ENCODE data around the gene UBE3A.

The UBE3A gene

GRCh38 chr15:25331860-25332259 is 107.0 kb downstream of the UBE3A start (continued):
- TF ChIP-seq BACH2 (CRISPR knock-in tag; IDR thresholded peaks at IDR 0.05; ENCODE audit: borderline replicate concordance) (no peak), TCF4 (CRISPR knock-in tag; IDR thresholded peaks at IDR 0.05; ENCODE audit: borderline replicate concordance) (no peak), ZNF8 (CRISPR knock-in tag; IDR thresholded peaks at IDR 0.05) (no peak)
- TF ChIP-seq, protein P1, sequence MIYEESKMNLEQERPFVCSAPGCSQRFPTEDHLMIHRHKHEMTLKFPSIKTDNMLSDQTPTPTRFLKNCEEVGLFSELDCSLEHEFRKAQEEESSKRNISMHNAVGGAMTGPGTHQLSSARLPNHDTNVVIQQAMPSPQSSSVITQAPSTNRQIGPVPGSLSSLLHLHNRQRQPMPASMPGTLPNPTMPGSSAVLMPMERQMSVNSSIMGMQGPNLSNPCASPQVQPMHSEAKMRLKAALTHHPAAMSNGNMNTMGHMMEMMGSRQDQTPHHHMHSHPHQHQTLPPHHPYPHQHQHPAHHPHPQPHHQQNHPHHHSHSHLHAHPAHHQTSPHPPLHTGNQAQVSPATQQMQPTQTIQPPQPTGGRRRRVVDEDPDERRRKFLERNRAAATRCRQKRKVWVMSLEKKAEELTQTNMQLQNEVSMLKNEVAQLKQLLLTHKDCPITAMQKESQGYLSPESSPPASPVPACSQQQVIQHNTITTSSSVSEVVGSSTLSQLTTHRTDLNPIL (CRISPR knock-in tag; IDR thresholded peaks at IDR 0.05; ENCODE audit: low read depth), result no peak

DNA sequence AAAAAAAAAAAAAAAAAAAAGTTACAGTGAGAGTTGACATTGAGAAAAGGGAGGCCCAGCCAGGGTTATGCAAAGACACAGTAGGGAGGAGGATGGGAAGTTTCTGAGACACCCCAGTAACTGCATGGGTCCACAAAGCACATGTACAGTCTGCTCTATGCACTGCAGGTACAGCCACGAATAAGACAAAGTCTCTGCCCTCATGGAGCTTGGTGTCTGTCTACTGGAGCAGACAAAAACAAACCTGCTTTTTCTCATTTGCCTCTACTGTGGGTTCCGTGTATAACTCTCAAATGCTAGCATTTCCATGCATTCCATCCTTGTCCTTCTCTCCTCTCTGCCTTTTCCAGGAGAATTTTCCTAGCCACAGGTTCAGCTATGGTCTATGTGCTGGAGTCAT is 107.4 kb downstream of the UBE3A start:
- ATAC-seq, result no peak
- TF ChIP-seq ZFP30 (CRISPR knock-in tag; IDR thresholded peaks at IDR 0.05) (no peak), ZC3H10 (CRISPR knock-in tag; IDR thresholded peaks at IDR 0.05) (no peak), ESRRG (CRISPR knock-in tag; IDR thresholded peaks at IDR 0.05) (no peak), ZNF70 (CRISPR knock-in tag; IDR thresholded peaks at IDR 0.05) (no peak), ZNF565 (CRISPR knock-in tag; conservative IDR thresholded peaks at IDR 0.05; ENCODE audit: low read depth) (no peak), ZNF8 (CRISPR knock-in tag; IDR thresholded peaks at IDR 0.05) (no peak), TSHZ2 (CRISPR knock-in tag; IDR thresholded peaks at IDR 0.05) (no peak), PPARA (CRISPR knock-in tag; IDR thresholded peaks at IDR 0.05; ENCODE audit: borderline replicate concordance) (no peak), ISL1 (CRISPR knock-in tag; IDR thresholded peaks at IDR 0.05) (no peak), TOX (CRISPR knock-in tag; IDR thresholded peaks at IDR 0.05; ENCODE audit: borderline replicate concordance) (no peak), TCF4 (CRISPR knock-in tag; IDR thresholded peaks at IDR 0.05; ENCODE audit: borderline replicate concordance) (no peak), BACH2 (CRISPR knock-in tag; IDR thresholded peaks at IDR 0.05; ENCODE audit: borderline replicate concordance) (no peak)
- TF ChIP-seq, protein P1 (CRISPR knock-in tag; IDR thresholded peaks at IDR 0.05; ENCODE audit: low read depth), result no peak

DNA sequence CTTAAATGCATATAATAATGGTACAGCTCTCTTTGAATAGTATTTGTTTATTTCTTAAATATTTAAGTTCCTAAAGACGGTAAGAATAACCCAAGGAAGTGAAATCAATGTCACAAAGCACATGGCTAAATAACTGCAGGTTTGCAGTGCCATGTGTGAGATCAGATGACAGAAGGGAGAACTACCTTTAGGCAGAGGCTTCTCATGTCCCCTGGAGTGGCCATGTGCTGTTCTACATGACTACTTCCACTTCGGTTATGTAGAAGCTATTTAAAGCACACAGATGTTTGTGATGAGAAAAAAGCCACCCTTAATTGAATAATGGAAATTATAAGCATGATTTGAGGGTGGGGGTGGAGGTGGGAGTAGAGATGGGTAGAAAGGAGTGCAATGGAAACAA is 109.1 kb downstream of the UBE3A start:
- ATAC-seq, result no peak
- TF ChIP-seq ZNF8 (CRISPR knock-in tag; IDR thresholded peaks at IDR 0.05) (no peak), OSR1 (CRISPR knock-in tag; IDR thresholded peaks at IDR 0.05) (no peak), SNAI2 (CRISPR knock-in tag; IDR thresholded peaks at IDR 0.05) (no peak), GLIS3 (CRISPR knock-in tag; IDR thresholded peaks at IDR 0.05) (no peak)

GRCh38 chr15:25327686-25328085 is 111.1 kb downstream of the UBE3A start:
- TF ChIP-seq TOX (CRISPR knock-in tag; IDR thresholded peaks at IDR 0.05; ENCODE audit: borderline replicate concordance), result no peak
- TF ChIP-seq ESRRG (CRISPR knock-in tag; IDR thresholded peaks at IDR 0.05), result no peak
- no peak for TF ChIP-seq ZNF8 (CRISPR knock-in tag; IDR thresholded peaks at IDR 0.05)
- TF ChIP-seq ZC3H10 (CRISPR knock-in tag; IDR thresholded peaks at IDR 0.05), result no peak
- no peak for TF ChIP-seq GLIS3 (CRISPR knock-in tag; IDR thresholded peaks at IDR 0.05)
- TF ChIP-seq ZFP3 (CRISPR knock-in tag; IDR thresholded peaks at IDR 0.05), result no peak
- TF ChIP-seq, protein P2, sequence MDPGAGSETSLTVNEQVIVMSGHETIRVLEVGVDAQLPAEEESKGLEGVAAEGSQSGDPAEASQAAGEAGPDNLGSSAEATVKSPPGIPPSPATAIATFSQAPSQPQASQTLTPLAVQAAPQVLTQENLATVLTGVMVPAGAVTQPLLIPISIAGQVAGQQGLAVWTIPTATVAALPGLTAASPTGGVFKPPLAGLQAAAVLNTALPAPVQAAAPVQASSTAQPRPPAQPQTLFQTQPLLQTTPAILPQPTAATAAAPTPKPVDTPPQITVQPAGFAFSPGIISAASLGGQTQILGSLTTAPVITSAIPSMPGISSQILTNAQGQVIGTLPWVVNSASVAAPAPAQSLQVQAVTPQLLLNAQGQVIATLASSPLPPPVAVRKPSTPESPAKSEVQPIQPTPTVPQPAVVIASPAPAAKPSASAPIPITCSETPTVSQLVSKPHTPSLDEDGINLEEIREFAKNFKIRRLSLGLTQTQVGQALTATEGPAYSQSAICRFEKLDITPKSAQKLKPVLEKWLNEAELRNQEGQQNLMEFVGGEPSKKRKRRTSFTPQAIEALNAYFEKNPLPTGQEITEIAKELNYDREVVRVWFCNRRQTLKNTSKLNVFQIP (CRISPR knock-in tag; IDR thresholded peaks at IDR 0.05; ENCODE audit: borderline replicate concordance, low read depth), result no peak
- TF ChIP-seq, protein P1 (CRISPR knock-in tag; IDR thresholded peaks at IDR 0.05; ENCODE audit: low read depth), result no peak
- no peak for TF ChIP-seq RARB (CRISPR knock-in tag; IDR thresholded peaks at IDR 0.05)
- TF ChIP-seq PPARA (CRISPR knock-in tag; IDR thresholded peaks at IDR 0.05; ENCODE audit: borderline replicate concordance), result no peak
- TF ChIP-seq ZNF70 (CRISPR knock-in tag; IDR thresholded peaks at IDR 0.05), result no peak
- TF ChIP-seq BACH2 (CRISPR knock-in tag; IDR thresholded peaks at IDR 0.05; ENCODE audit: borderline replicate concordance), result no peak
- TF ChIP-seq PATZ1 (CRISPR knock-in tag; IDR thresholded peaks at IDR 0.05; ENCODE audit: borderline replicate concordance), result no peak
- no peak for TF ChIP-seq OSR1 (CRISPR knock-in tag; IDR thresholded peaks at IDR 0.05)
- TF ChIP-seq ZFP30 (CRISPR knock-in tag; IDR thresholded peaks at IDR 0.05), result no peak
- TF ChIP-seq ARNTL (CRISPR knock-in tag; IDR thresholded peaks at IDR 0.05; ENCODE audit: borderline replicate concordance, low read depth), result no peak
- ATAC-seq, result no peak
